ENCODE data around the gene VEGFD.
"Not testable (repeated sequence)": the region's sequence is repeated elsewhere in the genome, so short reads cannot be mapped to it uniquely, and the experiment has no call there.

Gene VEGFD

DNA sequence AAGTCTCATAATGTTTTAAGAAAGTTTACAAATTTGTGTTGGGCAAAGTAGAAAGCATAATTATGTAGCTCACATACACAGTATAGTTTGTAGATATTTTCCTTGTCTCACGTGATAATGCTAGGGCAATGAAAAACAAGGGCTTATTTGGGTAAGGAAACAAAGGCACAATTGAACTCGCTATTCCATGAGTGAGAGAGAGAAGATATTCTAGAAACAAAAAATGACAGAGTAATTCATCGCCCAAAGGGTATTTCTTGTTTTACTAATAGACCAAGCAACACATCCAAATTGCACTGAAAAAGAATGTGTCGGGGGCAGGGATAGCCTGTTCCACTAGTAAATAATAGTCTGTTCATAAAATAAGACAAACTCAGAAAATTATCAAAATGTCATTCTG is 65.1 kb downstream of the VEGFD start:
- DNase-seq: no peak
- H3K9me3 Mint-ChIP-seq: no peaks in the 10 kb centered on the region
- H3K36me3 Mint-ChIP-seq (ENCODE audit: low read depth): peaks cover 12% of the 10 kb centered on the region
- no peak overlapping the region for H3K27ac Mint-ChIP-seq
- TF ChIP-seq, protein P1, sequence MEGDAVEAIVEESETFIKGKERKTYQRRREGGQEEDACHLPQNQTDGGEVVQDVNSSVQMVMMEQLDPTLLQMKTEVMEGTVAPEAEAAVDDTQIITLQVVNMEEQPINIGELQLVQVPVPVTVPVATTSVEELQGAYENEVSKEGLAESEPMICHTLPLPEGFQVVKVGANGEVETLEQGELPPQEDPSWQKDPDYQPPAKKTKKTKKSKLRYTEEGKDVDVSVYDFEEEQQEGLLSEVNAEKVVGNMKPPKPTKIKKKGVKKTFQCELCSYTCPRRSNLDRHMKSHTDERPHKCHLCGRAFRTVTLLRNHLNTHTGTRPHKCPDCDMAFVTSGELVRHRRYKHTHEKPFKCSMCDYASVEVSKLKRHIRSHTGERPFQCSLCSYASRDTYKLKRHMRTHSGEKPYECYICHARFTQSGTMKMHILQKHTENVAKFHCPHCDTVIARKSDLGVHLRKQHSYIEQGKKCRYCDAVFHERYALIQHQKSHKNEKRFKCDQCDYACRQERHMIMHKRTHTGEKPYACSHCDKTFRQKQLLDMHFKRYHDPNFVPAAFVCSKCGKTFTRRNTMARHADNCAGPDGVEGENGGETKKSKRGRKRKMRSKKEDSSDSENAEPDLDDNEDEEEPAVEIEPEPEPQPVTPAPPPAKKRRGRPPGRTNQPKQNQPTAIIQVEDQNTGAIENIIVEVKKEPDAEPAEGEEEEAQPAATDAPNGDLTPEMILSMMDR (IDR thresholded peaks at IDR 0.05): no peak
- no peak overlapping the region for H3K4me3 Mint-ChIP-seq
- peaks cover 3% of the 10 kb centered on the region for H3K27me3 Mint-ChIP-seq (ENCODE audit: low read depth, poor library complexity)
- no peaks in the 10 kb centered on the region for H3K4me1 Mint-ChIP-seq

- no peaks in the 10 kb centered on the region for H3K9me3 Mint-ChIP-seq
- no peaks in the 10 kb centered on the region for H3K4me1 Mint-ChIP-seq
- H3K27ac Mint-ChIP-seq: no peak within 1 kb of the TSS
- H3K27me3 Mint-ChIP-seq (ENCODE audit: low read depth, poor library complexity): peaks cover 3% of the 10 kb centered on the region
- H3K36me3 Mint-ChIP-seq (ENCODE audit: low read depth): peaks cover 12% of the 10 kb centered on the region
- no peak within 1 kb of the TSS for H3K4me3 Mint-ChIP-seq
- TF ChIP-seq, protein P1 (IDR thresholded peaks at IDR 0.05): no peak
- DNase-seq: no peak
These were observed 68.7 kb downstream of the VEGFD start, which contains the start of gene ASB11 for GRCh38 chrX:15315509-15315908. Gene ASB11, minus strand, starts transcription at chrX:15315640. Its CDS starts 35 bp downstream, at chrX:15315605.

DNA sequence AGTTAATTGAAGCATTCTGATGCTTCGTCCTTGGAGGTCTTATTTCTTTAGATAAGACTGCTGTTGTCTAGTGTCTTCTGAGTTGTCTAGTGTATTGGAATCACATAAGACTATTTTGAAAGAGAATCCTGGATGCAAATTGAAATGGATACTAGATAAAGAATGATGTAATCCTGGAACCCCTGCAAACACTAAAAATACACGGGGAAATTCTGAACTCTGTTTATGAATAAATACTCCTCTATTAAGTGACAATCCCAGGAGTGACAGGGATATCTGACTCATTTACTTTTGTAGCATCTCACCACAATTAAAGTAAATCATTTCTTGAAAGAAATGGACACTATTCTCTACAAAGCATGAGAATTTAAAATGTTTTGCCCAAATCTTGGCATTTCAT is 69.7 kb downstream of the VEGFD start:
- H3K36me3 Mint-ChIP-seq (ENCODE audit: low read depth): peaks cover 12% of the 10 kb centered on the region
- no peak overlapping the region for H3K4me3 Mint-ChIP-seq
- no peaks in the 10 kb centered on the region for H3K4me1 Mint-ChIP-seq
- no peak for DNase-seq
- no peaks in the 10 kb centered on the region for H3K9me3 Mint-ChIP-seq
- TF ChIP-seq, protein P1 (IDR thresholded peaks at IDR 0.05): no peak
- H3K27ac Mint-ChIP-seq: no peak overlapping the region
- H3K27me3 Mint-ChIP-seq (ENCODE audit: low read depth, poor library complexity): peaks cover 3% of the 10 kb centered on the region

- TF ChIP-seq, protein P1 (IDR thresholded peaks at IDR 0.05): no peak
- H3K4me1 Mint-ChIP-seq: no peaks in the 10 kb centered on the region
- no peak for DNase-seq
- peaks cover 4% of the 10 kb centered on the region for H3K9me3 Mint-ChIP-seq
- H3K4me3 Mint-ChIP-seq: no peak overlapping the region
- H3K27ac Mint-ChIP-seq: no peak overlapping the region
- no peaks in the 10 kb centered on the region for H3K36me3 Mint-ChIP-seq (ENCODE audit: low read depth)
- peaks cover 12% of the 10 kb centered on the region for H3K27me3 Mint-ChIP-seq (ENCODE audit: low read depth, poor library complexity)
These were observed 73.1 kb downstream of the VEGFD start for GRCh38 chrX:15311119-15311518.

- H3K27me3 Mint-ChIP-seq (ENCODE audit: low read depth, poor library complexity): peaks cover 12% of the 10 kb centered on the region
- H3K4me1 Mint-ChIP-seq: no peaks in the 10 kb centered on the region
These were observed 74.1 kb downstream of the VEGFD start for GRCh38 chrX:15310117-15310516.

GRCh38 chrX:15305899-15306298 is 78.3 kb downstream of the VEGFD start:
- H3K36me3 Mint-ChIP-seq (ENCODE audit: low read depth): not testable (repeated sequence)

More at GRCh38 chrX:15310117-15310516, 74.1 kb downstream of the VEGFD start:
- TF ChIP-seq, protein P1 (IDR thresholded peaks at IDR 0.05): no peak
- Mint-ChIP-seq H3K4me3 (no peak overlapping the region), H3K9me3 (peaks cover 4% of the 10 kb centered on the region), H3K36me3 (ENCODE audit: low read depth) (no peaks in the 10 kb centered on the region), H3K27ac (no peak overlapping the region)
- no peak for DNase-seq

More at GRCh38 chrX:15305899-15306298, 78.3 kb downstream of the VEGFD start:
- DNase-seq, H3K4me3 Mint-ChIP-seq, H3K4me1 Mint-ChIP-seq, H3K27ac Mint-ChIP-seq, H3K9me3 Mint-ChIP-seq: not testable (repeated sequence)
- H3K27me3 Mint-ChIP-seq (ENCODE audit: low read depth, poor library complexity): peaks cover 14% of the 10 kb centered on the region
